ENCODE data around the gene LRRC7. TPM values are rescaled to one million over a fixed set of nuclear protein-coding genes. Genes with fewer than 3 reads are reported as not detected.

LRRC7 gene
- total and polyA plus RNA-seq, 2 of the 8 experiments (the other 6 are each of a cell fraction or from before 2014, with no cell fraction given) = 0.03 to 0.17 TPM

GRCh38 chr1:69738458-69739250, 170.9 kb downstream of the LRRC7 start:
- Histone ChIP-seq H4K8ac (ENCODE audit: extremely low read depth, insufficient read depth, low read length) (no peak overlapping the region), H2BK20ac (ENCODE audit: low read length) (no peak overlapping the region), H4K20me1 (replicated peaks in 1 of 2; ENCODE audit: control insufficient read depth in 1 of 2, insufficient read depth in 2 of 2, low read length in 2 of 2) (no peaks in the 10 kb centered on the region), H3K4ac (replicated peaks; ENCODE audit: insufficient read length, low read depth, low read length) (no peak overlapping the region), H2AFZ (ENCODE audit: low read length) (no peak overlapping the region), H3K27ac (ENCODE audit: low read depth, low read length) (no peak overlapping the region), H2AK5ac (ENCODE audit: low read depth, low read length) (no peak overlapping the region), H3K4me2 (ENCODE audit: insufficient read depth in 1 of 2, low read depth in 2 of 2, low read length in 2 of 2) (no peak overlapping the region), H4K91ac (replicated peaks; ENCODE audit: insufficient read length, low read length) (no peak overlapping the region), H3K79me2 (ENCODE audit: control insufficient read depth in 1 of 2, insufficient read depth in 2 of 2, low read length in 2 of 2) (no peaks in the 10 kb centered on the region), H3K4me3 (ENCODE audit: extremely low read depth in 1 of 4, insufficient read depth in 2 of 4, low read depth in 3 of 4, low read length in 4 of 4) (no peak overlapping the region), H3K27me3 (replicated peaks in 1 of 4; ENCODE audit: control insufficient read depth in 3 of 4, extremely low read depth in 1 of 4, insufficient read depth in 3 of 4, low read length in 3 of 4) (no peaks in the 10 kb centered on the region), H2BK12ac (ENCODE audit: low read depth, low read length) (no peak overlapping the region), H3K9ac (replicated peaks in 1 of 4; ENCODE audit: extremely low read depth in 1 of 4, low read depth in 3 of 4, low read length in 3 of 4) (no peak overlapping the region), H3K9me3 (ENCODE audit: insufficient read depth in 2 of 2, low read depth in 1 of 2, low read length in 1 of 2) (peaks cover 4 to 8% of the 10 kb centered on the region in 2 experiments; a peak in 2 of 4 replicates), H3K14ac (ENCODE audit: insufficient read length) (no peak overlapping the region), H2BK5ac (ENCODE audit: low read depth, low read length) (no peak overlapping the region), H3K4me1 (replicated peaks in 1 of 4; ENCODE audit: control insufficient read depth in 3 of 4, insufficient read depth in 4 of 4, low read length in 3 of 4) (peaks cover 0 to 7% (median 2%) of the 10 kb centered on the region in 4 experiments; a peak in 3 of 7 replicates), H2BK15ac (ENCODE audit: low read length) (no peak overlapping the region), H3K23ac (ENCODE audit: insufficient read length) (no peak overlapping the region), H3K56ac (replicated peaks; ENCODE audit: insufficient read length, low read depth, low read length) (no peak overlapping the region), H3K18ac (ENCODE audit: extremely low read depth, low read length) (no peak overlapping the region), H4K5ac (ENCODE audit: insufficient read length, low read depth, low read length) (no peak overlapping the region), H3K36me3 (ENCODE audit: control insufficient read depth in 2 of 4, insufficient read depth in 4 of 4, low read length in 3 of 4) (no peaks in the 10 kb centered on the region), H3K79me1 (ENCODE audit: low read depth, low read length) (no peaks in the 10 kb centered on the region), H3K23me2 (ENCODE audit: low read depth, low read length) (no peaks in the 10 kb centered on the region), H2BK120ac (replicated peaks; ENCODE audit: low read depth, low read length) (no peak overlapping the region)
- no peak for FAIRE-seq
- CTCF ChIA-PET (ENCODE audit: partially characterized antibody) = interaction anchor here (0.8 to 3.5 kb wide), 27 partner anchors 11 to 1621 kb away, joined by 3 to 19 read pairs (median 4); no protein-coding TSS in a partner anchor
- 68% methylated on average over 4 of the region's 4 CpGs; no CpG with 5 or more reads in 1 of the 2 experiments for WGBS, 2 experiments (ENCODE audit: extremely low coverage in 1 of 2, insufficient coverage in 1 of 2, insufficient read length in 1 of 2, insufficient replicate concordance in 2 of 2, low coverage in 1 of 2, low lambda C conversion rate in 2 of 2, missing lambda C conversion rate in 1 of 2)
- POLR2A ChIA-PET (ENCODE audit: partially characterized antibody) = no interaction called here
- DNase-seq (ENCODE audit: low read depth in 1 of 2, low spot score in 2 of 2) = no peak
- no peak for TF ChIP-seq MAFK (IDR thresholded peaks at IDR 0.05; ENCODE audit: low read depth, low read length)
- no peak for TF ChIP-seq FOSL1 (IDR thresholded peaks at IDR 0.05; ENCODE audit: insufficient read depth, low read depth, low read length)
- no peak for TF ChIP-seq CBX5 (IDR thresholded peaks at IDR 0.05; ENCODE audit: low read depth, low read length)
- no peak for TF ChIP-seq SUZ12 (IDR thresholded peaks at IDR 0.05; ENCODE audit: low read length)
- TF ChIP-seq EZH2 (IDR thresholded peaks at IDR 0.05; ENCODE audit: low read depth, low read length, severe bottlenecking) = no peak
- TF ChIP-seq ATF3 (IDR thresholded peaks at IDR 0.05; ENCODE audit: insufficient read depth, low read depth, low read length) = no peak
- no peak for TF ChIP-seq SIX5 (IDR thresholded peaks at IDR 0.05; ENCODE audit: low read depth, low read length)
- no peak for TF ChIP-seq RNF2 (IDR thresholded peaks at IDR 0.05; ENCODE audit: borderline replicate concordance, low read depth, low read length, missing control alignments, poor library complexity, severe bottlenecking)
- no peak for TF ChIP-seq SRF (IDR thresholded peaks at IDR 0.05; ENCODE audit: low read depth, low read length)
- TF ChIP-seq USF2 (IDR thresholded peaks at IDR 0.05; ENCODE audit: low read length) = no peak
